Right lobe of liver (tissue), 6 donors: ENCODE data around the gene PRSS12. TPM values are rescaled to one million over a fixed set of nuclear protein-coding genes. Genes with fewer than 3 reads are reported as not detected.

Source experiments
- ATAC-seq, 4 donors: fragments of 200-7000 bp; cut with Tn5 transposase; one replicate each; pipeline ENCODE4 v1.9.1; 2020; ENCODE audit warnings: mild to moderate bottlenecking in 4 of 4, moderate library complexity in 4 of 4
- DNase-seq, 3 donors: peaks; one replicate each; pipeline ENCODE4 v3.0.0-alpha.2; 2020
- H3K27ac ChIP-seq, 3 donors: fragments of 200-600 bp; one replicate each; pipeline ENCODE4 v1.8.0; 2022
- H3K27me3 ChIP-seq, 2 donors: fragments of 200-600 bp; one replicate each; pipeline ENCODE4 v1.8.0; 2022
- H3K36me3 ChIP-seq, 4 donors: fragments of 200-600 bp; sonication (generic) in 1 of 4; one replicate each; pipeline versions ENCODE4 v1.5.1 to v1.8.0; 2017 to 2022; ENCODE audit warnings: control low read depth in 1 of 4
- H3K4me1 ChIP-seq, 4 donors: fragments of 200-600 bp; sonication (generic) in 1 of 4; one replicate each; pipeline versions ENCODE4 v1.5.1 to v1.8.0; 2017 to 2022; ENCODE audit warnings: control low read depth in 1 of 4
- H3K4me3 ChIP-seq, 3 donors: fragments of 200-600 bp; one replicate each; pipeline ENCODE4 v1.8.0; 2022
- H3K9me3 ChIP-seq, 4 donors: fragments of 200-600 bp; sonication (generic) in 1 of 4; one replicate each; pipeline versions ENCODE4 v1.5.1 to v1.8.0; 2017 to 2022; ENCODE audit warnings: control low read depth in 1 of 4
- POLR2A ChIP-seq: fragments of 450-650 bp; IDR thresholded peaks from one replicate; pipeline ENCODE4 v1.6.1; 2017; ENCODE audit warnings: antibody characterized with exemption, mild to moderate bottlenecking
- WGBS: methylation state at CpG from one replicate; pipeline ENCODE4 v1.1.6; 2018; ENCODE audit warnings: low coverage, low lambda C conversion rate; ENCODE audit not compliant: insufficient coverage; ENCODE audit errors: missing lambda C conversion rate; 5-methylcytosine and 5-hydroxymethylcytosine counted together
- intact Hi-C, 2 donors: fragments of 100-400 bp; cut with DNase I; formaldehyde crosslinking; loops; one replicate each; pipeline versions ENCODE4 v1.11.2 to v1.14.1; 2022
- total RNA-seq, 6 experiments: library from RNA; depleted of rRNA in 2 of 6; stranded (reverse); fragments of >200 nt in 2 of 6; fragmentation: NEBNext Ultra II Directional in 3 of 6; extraction: Animal tissue kit (Norgen Biotek cat#: 25700) in 3 of 6; gene quantifications; one replicate each; pipeline versions ENCODE4 v1.1.0 to v1.2.4, GENCODE V29; 2016 to 2023
- TF ChIP-seq, protein P1 (sequence below), 4 donors: fragments of 200-600 bp in 3 of 4; fragments of 450-650 bp in 1 of 4; IDR thresholded peaks; one replicate each; pipeline versions ENCODE4 v1.5.1 to v1.8.0; 2016 to 2022; ENCODE audit warnings: antibody characterized with exemption in 4 of 4, mild to moderate bottlenecking in 2 of 4
- donor health status: DM: no; HTN: yes; CAD: no.
- donor health status: DM: no; HTN: no; CAD: no.
- donor health status: DM: no; HTN: no; CAD: no.
- donor health status: DM: no; HTN: yes; CAD: no.
- donor health status: DM: no; HTN: yes; CAD: no.

The PRSS12 gene
- total RNA-seq, 6 experiments from 2014 or later: 0.12 to 1.4 (median 0.74) TPM

DNA sequence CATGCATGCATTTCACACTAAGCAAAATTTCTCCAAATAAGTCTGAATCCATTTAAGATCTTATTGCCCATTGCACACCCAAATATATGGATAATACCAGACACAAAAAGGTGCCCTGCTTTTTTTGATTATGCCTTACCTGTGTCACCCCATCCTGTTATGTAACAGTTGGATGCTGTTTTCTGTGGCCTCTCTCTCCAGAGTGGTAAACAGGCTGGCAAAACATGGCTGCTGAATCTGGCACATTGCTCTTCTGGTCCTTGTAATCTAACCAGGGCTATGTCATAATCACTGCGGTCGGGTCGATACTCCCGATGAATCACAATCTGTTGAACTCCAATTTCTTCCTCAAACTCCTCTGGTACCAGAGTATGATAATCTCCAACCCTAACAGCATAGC lies 70.1 kb downstream of the PRSS12 start:
- peaks cover 0 to 36% (median 4%) of the 10 kb centered on the region in 4 donors for H3K4me1 ChIP-seq
- DNase-seq (peak; percentile 71 to 86 (median 77)), ATAC-seq (peak; percentile 49 to 68 (median 56))
- H3K4me3 ChIP-seq: no peak overlapping the region
- no peaks in the 10 kb centered on the region for H3K27me3 ChIP-seq
- H3K27ac ChIP-seq: peak overlapping the region in 2 of 3 donors; percentile 20 to 47
- intact Hi-C loops: loop anchor here in 1 of 2 donors (10.0 kb wide), 1 partner anchor 72 kb away; the partner anchor contains the start of gene PRSS12
- WGBS: 24% methylated on average over 4 of the region's 4 CpGs
- H3K36me3 ChIP-seq: peaks cover 0 to 14% (median 4%) of the 10 kb centered on the region in 4 donors
- H3K9me3 ChIP-seq: no peaks in the 10 kb centered on the region
- TF ChIP-seq POLR2A: no peak
- TF ChIP-seq, protein P1, sequence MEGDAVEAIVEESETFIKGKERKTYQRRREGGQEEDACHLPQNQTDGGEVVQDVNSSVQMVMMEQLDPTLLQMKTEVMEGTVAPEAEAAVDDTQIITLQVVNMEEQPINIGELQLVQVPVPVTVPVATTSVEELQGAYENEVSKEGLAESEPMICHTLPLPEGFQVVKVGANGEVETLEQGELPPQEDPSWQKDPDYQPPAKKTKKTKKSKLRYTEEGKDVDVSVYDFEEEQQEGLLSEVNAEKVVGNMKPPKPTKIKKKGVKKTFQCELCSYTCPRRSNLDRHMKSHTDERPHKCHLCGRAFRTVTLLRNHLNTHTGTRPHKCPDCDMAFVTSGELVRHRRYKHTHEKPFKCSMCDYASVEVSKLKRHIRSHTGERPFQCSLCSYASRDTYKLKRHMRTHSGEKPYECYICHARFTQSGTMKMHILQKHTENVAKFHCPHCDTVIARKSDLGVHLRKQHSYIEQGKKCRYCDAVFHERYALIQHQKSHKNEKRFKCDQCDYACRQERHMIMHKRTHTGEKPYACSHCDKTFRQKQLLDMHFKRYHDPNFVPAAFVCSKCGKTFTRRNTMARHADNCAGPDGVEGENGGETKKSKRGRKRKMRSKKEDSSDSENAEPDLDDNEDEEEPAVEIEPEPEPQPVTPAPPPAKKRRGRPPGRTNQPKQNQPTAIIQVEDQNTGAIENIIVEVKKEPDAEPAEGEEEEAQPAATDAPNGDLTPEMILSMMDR (IDR thresholded peaks at IDR 0.05): no peak

DNA sequence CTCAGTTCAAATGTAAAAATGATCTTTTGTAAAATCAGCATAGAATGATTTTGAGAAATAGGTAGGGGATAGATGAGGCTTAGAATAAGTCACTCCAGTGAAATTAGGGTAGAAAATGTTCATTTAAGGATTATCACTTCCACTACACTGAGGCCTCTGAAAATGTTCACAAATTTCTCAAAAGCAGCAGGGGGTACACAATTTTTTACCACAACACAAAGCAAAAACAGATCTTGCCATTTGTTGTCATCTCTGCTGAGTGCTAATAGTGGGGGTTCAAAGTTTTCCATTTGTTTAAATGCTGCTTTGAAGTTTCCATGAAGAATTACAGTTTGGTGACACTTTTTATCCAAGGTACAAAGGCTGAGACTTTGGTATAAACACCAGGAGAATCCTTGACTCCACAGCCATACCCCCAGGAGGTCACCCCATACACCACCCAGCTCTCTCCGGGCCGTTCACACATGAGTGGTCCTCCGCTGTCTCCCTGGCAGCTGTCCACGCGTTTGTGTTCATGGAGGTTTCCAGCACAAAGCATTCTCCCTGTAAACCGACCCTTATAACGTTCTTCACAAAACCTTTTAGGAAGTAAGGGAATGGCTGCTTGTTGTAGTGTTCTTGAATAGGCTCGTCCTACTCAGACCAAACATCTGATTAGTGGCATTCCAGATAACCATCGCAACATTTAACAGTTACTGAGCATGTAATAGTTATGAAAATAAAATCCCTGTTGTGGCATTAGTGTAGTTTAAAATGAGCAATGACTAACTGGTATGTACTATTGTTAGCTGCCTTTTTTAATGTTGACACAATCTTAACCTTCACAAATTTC lies 71.0 kb downstream of the PRSS12 start:
- TF ChIP-seq, protein P1 (IDR thresholded peaks at IDR 0.05): no peak
- TF ChIP-seq POLR2A: peak; percentile 16
- Histone ChIP-seq H3K4me1 (peaks cover 0 to 32% (median 4%) of the 10 kb centered on the region in 4 donors), H3K27ac (peak overlapping the region in 2 of 3 donors; percentile 42 to 47), H3K36me3 (peaks cover 0 to 14% (median 4%) of the 10 kb centered on the region in 4 donors), H3K4me3 (no peak overlapping the region), H3K9me3 (no peaks in the 10 kb centered on the region), H3K27me3 (no peaks in the 10 kb centered on the region)
- peak in 1 of 3 donors; percentile 55 for DNase-seq
- WGBS: 22% methylated on average over 9 of the region's 9 CpGs
- intact Hi-C loops: loop anchor here in 1 of 2 donors (10.0 kb wide), 1 partner anchor 73 kb away; the partner anchor contains the start of gene PRSS12
- no peak for ATAC-seq

DNA sequence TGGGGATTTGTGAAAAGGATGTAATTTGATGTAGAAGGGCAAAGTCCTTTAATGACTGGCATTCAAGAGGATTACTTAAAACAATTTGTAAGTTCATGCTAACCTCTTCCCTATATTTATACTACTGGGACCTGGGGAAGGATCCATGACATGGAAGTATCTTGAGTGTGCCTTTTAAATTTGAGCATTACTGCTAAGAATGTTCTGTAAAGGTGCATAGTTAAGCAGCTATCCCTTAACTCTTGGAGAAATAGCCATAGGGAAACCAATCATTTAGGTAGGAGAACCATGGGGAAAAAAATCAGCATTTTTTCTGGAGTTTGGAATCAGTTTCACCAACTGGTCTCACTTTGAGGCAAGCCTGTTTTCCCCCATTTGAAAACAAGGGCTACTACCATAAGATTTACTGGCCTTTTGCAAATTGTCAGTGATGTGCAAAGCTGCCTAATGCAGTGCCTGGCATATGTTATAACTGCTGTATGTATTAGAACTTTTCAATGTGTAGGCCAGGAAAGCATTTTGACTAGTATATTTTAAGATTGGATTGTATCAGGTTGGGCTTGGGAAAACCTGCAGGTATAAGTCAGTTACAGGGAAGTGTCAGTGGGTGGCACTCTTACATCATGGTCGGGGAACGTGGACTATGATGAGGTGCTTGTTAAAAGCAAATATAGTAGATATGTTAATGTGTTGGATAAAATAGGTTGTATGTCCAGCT lies 72.1 kb downstream of the PRSS12 start:
- intact Hi-C loops: loop anchor here in 1 of 2 donors (10.0 kb wide), 1 partner anchor 74 kb away; the partner anchor contains the start of gene PRSS12
- TF ChIP-seq POLR2A: no peak
- TF ChIP-seq, protein P1 (IDR thresholded peaks at IDR 0.05): peak; percentile 28 to 63 (median 59)
- WGBS: 0% methylated on average over 2 of the region's 2 CpGs
- peak; percentile 23 to 44 (median 29) for ATAC-seq
- H3K4me1 ChIP-seq: peaks cover 0 to 38% (median 8%) of the 10 kb centered on the region in 4 donors
- peak overlapping the region in 2 of 3 donors; percentile 75 to 81 for H3K4me3 ChIP-seq
- H3K27me3 ChIP-seq: no peaks in the 10 kb centered on the region
- peaks cover 0 to 14% (median 4%) of the 10 kb centered on the region in 4 donors for H3K36me3 ChIP-seq
- peak overlapping the region in 2 of 3 donors; percentile 17 to 42 for H3K27ac ChIP-seq
- no peaks in the 10 kb centered on the region for H3K9me3 ChIP-seq
- DNase-seq: peak in 1 of 3 donors; percentile 49

DNA sequence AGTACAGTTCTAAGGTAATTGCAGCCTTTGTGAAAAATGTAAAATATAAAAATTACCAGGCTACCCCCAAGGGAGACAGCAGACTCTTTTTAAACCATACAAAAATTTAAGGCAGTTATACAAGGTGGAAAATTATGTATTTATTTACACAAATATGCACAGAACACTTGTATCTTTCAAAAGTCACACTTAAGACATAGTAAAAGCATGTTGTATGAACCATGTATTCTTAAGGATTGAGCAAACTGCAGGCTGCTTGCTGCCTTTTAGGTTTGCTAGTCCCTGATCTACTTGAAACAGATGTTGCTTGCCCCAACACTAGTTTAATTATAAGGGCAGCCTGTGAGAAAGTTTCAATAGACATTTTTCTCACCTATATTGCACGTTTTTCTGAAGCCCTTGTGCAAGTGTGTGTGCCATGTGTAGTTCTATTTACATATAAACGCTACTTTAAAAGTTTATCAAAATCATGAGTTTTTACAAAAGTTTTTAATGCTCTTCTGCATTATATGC lies 72.8 kb downstream of the PRSS12 start:
- Histone ChIP-seq H3K27me3 (no peaks in the 10 kb centered on the region), H3K27ac (peak overlapping the region in 2 of 3 donors; percentile 96), H3K36me3 (peaks cover 0 to 14% (median 4%) of the 10 kb centered on the region in 4 donors), H3K4me3 (peak overlapping the region; percentile 75 to 81 (median 75)), H3K4me1 (peaks cover 0 to 45% (median 11%) of the 10 kb centered on the region in 4 donors), H3K9me3 (no peaks in the 10 kb centered on the region)
- TF ChIP-seq POLR2A: no peak
- TF ChIP-seq, protein P1 (IDR thresholded peaks at IDR 0.05): no peak
- 24% methylated on average over 2 of the region's 2 CpGs for WGBS
- DNase-seq: no peak
- ATAC-seq: no peak
- intact Hi-C loops: loop anchor here in 1 of 2 donors (10.0 kb wide), 1 partner anchor 75 kb away; the partner anchor contains the start of gene PRSS12
